HG03378 (cell line): ENCODE measurements around the gene MTA2.
"Not testable (repeated sequence)": the region's sequence is repeated elsewhere in the genome, so short reads cannot be mapped to it uniquely, and the experiment has no call there.

Source experiments
- ATAC-seq: cut with Tn5 transposase; IDR thresholded peaks from one replicate; pipeline ENCODE4 v1.9.1; 2021; ENCODE audit warnings: mild to moderate bottlenecking, moderate library complexity; ENCODE audit not compliant: unreplicated experiment

MTA2 gene

DNA sequence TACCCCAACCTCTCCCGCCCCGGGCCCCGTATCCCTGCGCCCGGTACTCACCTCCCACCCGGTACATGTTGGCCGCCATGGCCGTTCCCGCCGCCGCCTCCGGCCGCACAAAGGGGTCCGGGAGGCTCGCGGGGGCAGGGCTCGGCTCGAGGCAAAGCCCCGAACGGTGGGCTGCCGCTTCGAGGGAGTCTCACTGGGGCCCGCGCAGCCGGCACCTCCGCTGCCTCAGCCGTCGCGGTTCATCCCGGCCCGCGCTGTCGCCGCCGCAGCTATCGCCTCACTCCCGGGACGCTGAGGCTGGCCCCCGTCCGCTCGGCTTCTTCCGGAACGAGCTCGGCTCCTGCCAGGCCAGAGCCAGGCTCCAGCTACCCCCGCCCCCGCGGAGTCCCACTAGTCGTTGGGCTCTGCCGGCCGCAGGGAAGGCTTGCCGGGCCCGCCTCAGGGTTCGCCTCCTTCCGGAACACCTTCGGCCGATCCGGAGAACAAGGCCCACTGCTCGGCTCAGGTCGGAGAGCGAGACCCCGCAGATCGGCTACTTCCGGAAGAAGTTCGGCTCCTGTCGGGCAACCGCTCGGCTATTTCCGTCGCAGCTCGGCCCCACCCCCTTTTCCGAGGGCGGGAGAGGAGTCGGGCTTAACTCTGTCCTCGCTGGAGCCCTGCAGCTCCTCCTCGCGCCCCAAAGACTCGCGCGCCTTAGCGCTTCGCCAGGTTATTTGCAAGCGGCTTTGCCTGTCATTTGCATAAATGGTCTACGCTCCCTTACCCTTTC is at the start of gene MTA2:
Gene MTA2, minus strand, starts transcription at position 494 of the 769 bp plus-strand sequence. Its CDS starts 415 bp downstream, at position 79.
- peak; percentile 65 for ATAC-seq

DNA sequence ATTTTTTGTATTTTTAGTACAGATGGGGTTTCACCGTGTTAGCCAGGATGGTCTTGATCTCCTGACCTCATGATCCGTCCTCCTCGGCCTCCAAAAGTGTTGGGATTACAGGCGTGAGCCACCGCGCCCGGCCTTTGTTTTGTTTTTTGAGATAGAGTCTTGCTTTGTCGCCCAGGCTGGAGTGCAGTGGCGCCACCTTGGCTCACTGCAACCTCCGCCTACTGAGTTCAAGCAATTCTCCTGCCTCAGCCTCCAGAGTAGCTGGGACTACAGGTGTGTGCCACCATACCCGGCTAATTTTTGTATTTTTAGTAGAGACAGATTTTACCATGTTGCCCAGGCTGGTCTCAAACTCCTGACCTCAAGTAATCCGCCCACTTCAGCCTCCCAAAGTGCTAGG is 48.6 kb upstream of the MTA2 start:
- not testable (repeated sequence) for ATAC-seq

DNA sequence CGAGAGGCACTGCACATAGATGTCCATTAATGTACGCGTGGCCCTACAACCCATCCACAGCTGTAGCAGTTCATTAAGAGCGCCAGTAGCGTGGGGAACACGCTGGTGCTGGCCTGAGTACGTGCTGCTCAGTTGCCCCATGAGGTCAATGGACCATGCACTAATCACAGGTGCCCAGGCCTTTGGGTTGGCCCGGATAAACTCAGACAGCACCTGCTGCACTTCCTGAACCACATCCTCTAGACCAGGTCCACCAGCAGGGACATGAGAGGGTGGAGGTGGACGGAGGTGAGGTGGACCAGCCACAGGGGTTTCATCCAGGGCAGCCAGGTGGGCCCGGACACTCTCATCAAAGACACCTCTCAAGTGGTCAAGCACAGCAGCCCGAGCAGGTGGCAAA is 47.8 kb upstream of the MTA2 start:
- ATAC-seq, result no peak

DNA sequence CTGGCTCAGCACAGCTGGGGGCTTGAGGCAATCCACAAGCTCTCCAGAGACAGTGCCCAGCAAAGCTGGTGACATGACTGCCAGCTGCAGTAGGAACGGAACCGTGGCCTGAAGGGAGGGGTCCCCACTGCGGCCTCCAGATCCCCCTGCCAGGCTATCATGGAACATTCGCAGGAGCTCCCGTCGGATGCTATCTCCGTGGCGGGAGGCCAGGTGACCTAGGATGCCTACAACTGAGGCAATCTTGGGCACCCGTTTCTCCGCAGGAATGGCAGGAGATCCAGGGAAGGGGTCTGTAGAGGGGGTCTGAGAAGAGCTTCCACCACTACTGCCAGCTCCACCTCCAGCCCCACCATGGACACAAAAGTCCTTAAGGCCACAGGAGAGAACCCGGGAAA is 47.3 kb upstream of the MTA2 start:
- ATAC-seq, result no peak

DNA sequence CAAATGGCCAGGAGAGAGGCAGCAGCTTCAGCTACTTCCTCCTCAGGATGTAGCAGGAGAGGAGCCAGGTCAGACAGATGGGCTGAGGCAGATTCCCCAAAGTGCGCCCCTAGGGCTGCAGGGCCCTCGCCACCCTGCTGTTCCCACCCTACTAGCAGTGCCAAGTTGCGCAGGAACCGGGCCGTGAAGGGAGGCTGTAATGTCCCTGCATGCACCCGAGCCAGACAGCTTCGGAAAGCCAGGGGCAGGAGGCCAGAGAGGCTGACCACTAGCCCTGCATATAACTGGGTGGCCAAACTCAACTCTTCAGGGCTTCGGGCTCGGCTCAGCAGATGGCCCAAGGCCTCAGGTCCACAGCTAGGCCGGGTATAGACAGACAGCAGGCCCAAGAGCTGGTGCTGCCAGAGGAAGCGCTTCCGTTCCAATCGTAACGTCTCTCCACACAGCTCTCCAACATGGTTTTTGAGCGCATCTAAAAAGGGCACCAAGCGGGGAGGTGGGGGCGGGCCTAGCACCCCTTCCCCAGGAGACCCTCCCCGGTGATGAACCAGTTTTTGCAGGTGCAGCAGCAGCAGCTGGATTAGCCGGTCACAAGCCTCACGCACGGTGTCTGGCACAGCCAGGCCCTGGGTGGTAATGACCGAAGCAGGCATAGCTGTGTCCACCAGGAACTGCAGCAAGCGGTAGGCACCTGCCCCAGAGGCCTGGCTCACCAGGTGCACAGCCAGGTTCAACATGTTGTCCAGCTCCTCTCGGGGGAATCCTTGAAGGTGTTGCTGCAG is 46.7 kb upstream of the MTA2 start:
- ATAC-seq, result no peak

DNA sequence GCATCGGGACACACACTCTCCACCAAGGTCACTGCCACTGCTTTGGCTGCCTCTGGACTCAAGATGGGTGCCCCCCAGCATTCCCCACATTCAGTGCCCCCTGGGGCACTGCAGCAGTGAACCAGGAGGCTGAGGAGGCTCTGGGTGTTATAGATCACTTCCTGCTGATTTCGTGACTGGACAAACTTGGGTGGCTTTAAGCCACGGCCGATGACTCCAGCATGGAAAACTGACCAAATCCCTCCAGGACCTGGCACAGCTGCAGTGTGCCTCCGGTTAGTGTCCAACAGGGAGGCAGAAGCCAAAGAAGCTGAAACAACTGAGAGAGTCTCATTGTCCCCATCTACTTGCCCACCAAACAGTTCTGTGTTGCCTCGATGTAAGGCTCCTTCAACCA is 45.9 kb upstream of the MTA2 start:
- ATAC-seq, result no peak

DNA sequence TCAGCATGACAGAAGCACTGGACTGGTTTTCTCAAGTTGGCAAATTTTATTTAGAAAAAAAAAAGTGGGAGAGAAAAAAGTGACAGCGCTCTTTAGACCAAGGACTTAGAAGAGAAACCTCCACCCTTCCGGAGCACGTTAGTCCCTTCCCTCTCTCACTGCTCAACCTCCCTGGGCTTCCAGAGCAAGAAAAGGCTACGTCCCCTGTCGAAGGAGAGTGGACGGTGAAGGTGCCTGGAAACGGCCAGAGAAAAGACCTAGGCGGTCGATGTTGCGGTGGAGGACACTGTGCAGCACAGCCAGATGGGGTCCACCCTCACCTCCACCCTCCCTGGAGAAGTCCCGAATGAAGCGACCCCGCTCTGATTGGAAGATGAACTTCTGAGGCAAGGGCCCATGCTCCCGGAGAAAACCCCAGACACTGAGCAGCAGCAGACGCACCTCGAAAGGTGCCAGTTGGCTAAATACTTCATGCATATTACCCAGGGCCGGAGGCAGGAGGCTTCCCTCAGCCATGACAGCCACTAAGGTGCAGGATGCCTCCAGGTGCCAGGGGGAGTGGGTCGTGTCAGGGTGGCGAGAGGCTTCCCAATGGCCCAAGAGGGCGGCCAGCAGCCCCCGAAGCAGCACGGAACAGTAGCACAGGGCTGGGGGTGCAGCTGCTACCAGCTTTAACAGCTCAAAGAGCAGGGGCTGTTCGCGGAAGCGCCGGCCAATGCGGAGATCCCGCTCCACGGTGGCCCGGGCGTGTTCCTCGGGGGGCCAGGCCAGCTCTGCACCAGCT is 45.4 kb upstream of the MTA2 start:
- ATAC-seq, result no peak

DNA sequence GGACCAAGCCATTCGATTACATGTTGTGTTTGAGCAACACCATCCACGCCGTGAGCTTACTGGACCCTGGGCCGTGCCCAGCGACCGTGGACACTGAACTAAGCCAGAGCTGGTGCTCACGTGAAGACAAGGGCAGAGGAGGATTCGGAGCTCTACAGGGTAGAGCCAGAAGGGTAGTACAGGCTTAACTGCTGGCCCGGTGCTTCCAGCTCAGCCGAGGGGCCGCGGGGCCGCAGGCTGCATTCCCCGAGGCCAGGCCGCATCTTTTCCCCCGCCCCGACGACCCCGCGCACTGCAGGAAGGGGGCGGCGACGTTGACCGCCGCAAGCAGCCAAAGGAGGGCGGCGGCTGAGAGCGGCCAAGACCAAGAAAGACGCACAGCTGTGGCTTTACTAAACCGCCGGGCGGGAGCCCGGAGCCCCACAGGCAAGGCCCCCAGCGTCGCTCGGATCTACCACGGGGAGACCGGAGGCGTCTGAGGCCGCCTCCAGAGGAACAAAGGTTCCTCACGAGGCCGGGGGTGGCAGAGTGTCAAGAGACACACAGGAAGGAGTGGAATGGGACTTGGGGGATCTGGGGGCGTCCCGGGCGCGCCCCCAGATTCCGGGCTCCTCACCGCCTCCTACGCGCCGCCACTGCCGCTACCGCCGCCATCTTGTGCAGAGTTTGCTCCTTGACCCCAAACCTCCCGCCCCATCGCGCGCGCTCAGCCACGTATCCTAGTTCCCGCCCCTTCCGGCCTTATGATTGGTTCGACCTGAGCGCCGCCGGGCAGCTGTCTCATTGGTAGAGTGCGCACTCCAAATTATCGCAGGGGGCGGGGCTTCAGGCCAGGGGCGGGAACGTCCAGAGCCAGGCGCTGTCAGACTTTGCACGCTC is 44.5 kb upstream of the MTA2 start, which contains the start of gene GANAB:
Gene GANAB, minus strand, starts transcription at position 668 of the 879 bp plus-strand sequence. Its CDS starts 14 bp downstream, at position 654.
- peak; percentile 78 for ATAC-seq

DNA sequence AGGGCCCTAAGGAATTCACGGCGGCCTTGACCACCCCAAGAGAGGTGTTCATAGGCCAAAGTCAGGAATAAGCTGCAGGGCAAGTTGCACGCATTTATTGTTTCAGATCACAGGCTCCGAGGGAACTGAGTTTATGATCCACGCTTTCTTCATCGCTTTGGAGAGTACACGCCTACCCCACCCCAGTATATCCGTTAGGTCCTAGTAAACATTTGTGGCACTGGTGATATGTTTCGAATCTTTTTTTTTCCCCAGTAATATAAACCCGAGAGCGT is 43.9 kb upstream of the MTA2 start:
- no peak for ATAC-seq

DNA sequence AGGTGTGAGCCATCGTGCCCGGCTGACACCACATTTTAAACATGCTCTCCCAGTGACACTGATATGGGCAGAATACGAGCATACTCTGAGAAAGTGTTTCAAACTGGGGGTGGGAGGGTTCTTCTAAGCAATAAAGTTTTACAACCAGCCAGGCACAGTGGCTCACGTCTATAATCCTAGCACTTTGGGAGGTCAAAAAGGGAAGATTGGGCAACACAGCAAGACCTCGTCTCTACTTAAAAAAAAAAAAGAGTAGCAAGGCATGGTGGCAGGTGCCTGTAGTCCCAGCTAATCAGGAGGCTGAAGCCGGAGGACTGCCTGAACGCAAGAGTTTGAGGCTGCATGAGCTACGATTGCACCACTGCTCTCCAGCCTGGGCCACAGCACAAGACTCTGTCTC is 42.6 kb upstream of the MTA2 start:
- ATAC-seq, result no peak

DNA sequence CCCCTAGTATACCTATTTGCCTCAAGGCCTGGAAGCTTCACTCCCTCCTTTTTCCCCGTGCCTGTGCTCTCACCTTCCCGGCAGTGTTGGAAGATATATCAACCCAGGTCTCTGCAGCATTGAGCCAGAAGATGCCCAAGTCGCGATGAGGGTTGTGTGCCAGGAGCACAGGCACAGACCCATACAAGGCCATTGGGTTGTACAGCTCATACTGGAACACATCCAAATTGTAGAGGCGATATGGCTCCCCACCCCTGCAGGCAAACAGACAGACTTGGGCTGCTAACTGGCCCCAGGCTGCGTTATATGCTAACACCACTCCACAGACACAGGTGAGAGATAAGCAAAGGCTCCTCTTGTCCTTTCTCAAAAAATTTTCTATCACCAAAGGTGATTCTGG is 30.8 kb upstream of the MTA2 start:
- ATAC-seq, result no peak

DNA sequence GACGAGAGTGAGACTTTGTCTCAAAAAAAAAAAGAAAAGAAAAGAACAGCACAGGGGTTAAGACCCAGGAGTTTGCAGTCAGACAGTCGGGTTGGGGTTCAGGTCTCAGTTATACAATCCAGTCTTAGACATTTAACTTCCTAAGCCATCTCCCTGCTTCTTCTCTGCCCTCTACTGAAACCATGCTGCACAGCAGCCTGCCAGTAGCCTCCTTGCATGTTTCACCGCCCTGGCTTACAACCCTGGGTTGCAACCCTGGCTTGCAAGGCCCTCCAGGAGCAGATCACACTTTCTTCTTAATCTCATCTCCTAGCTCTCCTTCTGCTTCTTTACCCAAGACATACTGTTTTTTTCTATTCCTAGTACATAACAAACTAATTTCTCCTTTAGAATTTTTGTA is 26.0 kb upstream of the MTA2 start:
- no peak for ATAC-seq

DNA sequence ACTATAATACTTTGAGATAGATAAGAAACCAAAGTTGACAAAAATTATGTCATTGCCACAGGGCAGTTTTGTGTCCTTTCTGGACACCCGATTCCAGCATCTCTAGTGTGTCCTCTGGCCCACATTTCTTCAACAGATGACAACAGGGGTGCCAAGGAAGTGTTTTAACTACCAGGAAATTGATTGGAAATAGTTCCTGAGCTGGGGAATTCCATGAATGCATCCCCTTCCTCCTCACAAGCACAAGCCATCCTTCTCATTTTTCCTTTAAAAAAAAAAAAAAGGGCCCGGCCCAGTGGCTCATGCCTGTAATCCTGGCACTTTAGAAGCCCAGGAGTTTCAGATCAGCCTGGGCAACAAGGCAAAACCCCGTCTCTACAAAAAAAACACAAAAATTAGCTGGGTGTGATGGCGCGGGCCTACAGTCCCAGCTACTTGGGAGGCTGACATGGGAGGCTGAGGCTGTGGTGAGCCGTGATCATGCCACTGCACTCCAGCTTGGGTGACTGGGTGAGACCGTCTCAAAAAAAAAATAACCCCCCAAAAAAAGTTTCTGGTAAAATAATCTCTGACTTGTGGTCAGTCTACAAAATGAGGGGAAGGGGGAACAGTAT is 20.9 kb upstream of the MTA2 start:
- ATAC-seq, result no peak

DNA sequence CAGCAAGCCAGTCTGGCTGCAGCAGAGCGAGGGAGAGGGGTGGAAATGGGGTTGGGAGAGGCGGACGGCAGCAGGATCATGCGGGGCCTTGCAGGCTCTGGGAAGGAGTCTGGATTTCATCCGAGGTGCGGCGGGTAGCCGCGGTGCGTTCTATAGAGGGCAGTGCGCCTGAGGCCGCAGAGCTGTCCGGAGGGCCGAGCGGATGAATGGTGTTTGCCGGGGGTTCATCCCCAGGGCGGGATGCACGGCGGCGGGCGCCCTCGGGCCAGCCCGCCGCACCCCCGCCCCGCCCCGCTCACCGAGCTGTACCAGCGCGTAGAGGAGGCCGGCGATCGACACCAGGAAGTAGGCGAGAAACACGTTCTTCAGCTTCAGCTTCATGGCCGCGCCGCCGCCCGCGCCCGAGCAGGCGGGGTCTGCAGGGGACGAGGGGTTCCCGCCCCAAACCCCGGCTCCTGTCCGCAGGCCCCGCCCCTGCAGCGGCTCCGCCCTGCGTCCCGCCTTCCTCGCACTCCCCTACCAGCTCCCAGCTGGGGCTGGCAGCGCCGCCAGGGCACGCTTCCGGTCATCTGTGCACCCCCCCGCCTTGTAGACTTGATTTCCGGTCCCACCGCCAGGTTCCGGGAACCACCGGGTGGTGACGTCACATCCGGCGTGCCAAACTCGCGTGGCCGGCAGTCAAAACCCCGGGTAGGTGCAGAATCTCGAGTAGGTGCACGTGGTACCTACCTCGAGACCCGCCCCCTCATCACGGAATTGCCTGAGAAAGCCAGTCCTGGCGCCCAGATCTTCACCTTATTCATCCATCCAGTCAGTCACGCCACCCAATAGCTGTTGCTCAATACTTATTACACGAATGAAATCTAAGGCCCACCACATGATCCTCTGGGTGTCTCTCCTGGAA is 20.2 kb upstream of the MTA2 start, which contains the start of gene B3GAT3:
Gene B3GAT3, minus strand, starts transcription at position 420 of the 904 bp plus-strand sequence. Its CDS starts 39 bp downstream, at position 381.
- ATAC-seq, result peak; percentile 87

DNA sequence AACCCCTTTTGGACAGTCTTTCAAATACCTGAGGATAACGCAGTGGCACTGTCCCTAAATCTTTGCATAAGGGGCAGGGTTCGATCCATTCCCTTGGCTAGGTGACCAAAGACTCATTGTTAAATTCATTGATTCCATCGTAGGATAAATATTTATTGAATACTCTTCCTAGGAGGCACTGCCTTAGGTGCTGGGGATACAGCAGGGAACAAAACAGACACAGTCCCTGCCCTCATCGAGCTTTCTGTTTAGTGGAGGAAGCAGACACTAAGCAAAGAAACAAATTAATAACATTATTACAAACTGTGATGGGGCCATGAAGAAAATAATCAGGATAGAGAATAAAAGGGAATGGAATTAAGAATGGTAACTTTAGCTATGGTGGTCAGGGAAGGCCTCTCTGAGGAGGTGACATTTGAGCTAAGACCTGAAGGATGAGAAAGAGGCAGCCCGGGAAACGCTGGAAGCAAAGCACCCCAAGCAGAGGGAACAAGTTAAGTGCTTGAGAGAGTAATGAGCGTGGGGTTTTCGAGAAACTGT is 19.4 kb upstream of the MTA2 start:
- ATAC-seq, result no peak

DNA sequence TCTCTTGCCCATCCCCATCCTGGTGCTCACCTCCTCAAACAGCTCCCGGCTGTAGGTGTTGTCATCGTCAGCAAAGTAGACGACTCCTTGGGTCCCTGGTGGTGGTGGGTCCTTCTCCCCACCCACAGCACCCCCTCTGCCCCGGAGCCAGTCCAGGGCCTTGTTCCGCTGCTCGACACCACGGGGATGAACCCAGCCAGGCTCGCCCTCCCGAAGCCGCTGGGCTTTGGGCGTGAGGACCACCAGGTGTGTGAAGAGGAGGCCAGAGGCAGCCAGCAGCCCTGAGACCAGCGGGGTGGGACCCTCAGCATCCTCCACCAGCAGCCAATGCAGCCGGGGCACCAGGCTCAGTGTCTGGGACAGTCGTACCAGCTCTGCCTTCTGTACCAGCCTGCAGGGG is 15.3 kb upstream of the MTA2 start:
- not testable (repeated sequence) for ATAC-seq

DNA sequence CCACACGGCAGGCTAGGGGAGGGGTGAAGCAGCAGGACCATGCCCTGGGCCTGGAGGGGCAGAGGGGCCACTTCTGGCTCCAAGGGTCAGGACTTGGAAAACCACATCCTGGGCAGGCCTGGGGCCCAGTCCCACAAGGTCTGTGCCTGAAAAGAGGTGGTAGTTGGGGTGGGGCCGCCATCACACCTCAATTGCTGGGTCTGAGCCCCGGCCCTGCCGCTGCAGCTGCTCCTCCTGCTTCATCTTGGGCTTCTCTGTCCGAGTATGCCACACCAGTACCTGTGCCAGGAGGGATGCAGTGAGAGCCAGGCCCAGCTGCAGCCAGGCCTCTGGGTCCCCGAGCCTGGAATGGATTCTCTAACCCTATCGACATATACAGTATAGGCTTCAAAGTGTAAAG is 13.9 kb upstream of the MTA2 start:
- no peak for ATAC-seq

DNA sequence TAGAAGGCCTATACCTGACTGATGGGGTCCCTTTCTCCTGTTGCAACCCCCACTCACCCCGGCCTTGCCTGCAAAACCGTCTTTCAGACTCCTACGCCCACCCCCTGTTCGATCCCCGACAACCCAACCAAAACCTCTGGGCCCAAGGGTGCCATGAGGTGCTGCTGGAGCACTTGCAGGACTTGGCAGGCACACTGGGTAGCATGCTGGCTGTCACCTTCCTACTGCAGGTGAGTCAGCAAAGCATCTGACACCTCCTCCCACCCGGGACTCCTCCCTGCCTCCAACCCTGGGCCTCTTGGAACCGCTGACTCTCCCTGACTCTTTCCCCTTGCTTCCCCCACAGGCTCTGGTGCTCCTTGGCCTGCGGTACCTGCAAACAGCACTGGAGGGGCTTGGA is 12.6 kb upstream of the MTA2 start:
- no peak for ATAC-seq

DNA sequence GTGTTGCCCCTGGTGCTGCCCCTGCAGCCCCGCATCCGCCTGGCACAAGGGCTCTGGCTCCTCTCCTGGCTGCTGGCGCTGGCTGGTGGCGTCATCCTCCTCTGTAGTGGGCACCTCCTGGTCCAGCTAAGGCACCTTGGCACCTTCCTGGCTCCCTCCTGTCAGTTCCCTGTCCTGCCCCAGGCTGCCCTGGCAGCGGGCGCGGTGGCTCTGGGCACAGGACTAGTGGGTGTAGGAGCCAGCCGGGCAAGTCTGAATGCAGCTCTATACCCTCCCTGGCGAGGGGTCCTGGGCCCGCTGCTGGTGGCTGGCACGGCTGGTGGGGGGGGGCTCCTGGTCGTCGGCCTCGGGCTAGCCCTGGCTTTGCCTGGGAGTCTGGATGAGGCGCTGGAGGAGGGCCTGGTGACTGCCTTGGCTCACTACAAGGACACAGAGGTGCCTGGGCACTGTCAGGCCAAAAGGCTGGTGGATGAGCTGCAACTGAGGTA is 11.7 kb upstream of the MTA2 start:
- ATAC-seq, result no peak
